GF-D8 (cell line): ENCODE measurements around the gene MYZAP.

Source experiments
- DNase-seq: peaks from one replicate; lab custom pipeline; 2025; lab: John Stamatoyannopoulos, UW

MYZAP gene

DNA sequence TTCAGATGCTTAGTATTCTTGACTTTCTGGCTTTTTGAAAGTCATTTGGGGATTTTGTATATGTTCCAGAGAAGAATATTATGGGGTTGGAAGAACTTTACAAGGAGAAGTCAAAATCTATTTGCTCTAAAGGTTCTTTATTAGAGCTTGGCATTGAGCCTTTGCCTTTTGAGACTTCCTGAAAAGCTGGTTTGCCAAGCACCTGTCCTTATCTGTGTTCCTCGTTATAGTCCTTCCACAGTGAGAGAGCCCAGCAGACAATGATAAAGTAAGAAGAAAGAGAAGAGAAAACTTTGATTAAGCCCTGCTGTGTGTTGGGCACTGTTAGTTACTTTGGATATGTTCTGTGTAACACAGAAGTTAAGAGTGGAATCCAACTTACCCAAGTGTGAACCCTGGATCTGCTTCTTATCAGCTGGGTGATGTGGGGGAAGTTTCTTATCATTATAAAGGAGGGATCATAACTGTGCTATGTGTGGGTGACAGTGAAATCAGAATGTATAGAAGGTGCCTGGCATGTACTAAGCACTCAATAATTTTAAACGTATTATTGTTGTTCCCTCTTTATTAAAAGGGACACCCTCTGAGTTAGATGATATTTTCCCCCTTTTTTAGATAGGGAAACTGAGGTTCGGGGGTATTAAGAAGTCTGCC, 70.5 kb downstream of the MYZAP start:
- no peak for DNase-seq

DNA sequence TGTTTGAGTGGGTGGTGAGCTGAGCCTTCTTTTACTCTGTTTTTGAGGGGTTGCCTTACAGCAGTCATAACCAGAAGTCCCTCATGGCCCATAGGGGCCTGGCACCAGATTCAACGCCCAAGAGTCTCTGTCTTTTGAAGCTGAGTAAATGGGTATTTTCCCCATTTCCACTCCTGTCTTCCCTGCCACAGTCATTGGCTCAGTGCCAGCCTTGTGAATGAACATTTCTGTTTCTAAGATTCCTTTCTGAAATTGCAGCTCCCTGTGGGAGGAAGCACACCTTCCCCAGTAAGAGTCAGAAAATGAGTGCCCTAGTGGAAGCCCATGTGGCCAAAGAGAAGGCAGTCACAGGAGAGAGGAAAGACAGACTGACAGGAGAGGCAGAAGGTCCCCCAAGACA, 71.1 kb downstream of the MYZAP start:
- DNase-seq = no peak

DNA sequence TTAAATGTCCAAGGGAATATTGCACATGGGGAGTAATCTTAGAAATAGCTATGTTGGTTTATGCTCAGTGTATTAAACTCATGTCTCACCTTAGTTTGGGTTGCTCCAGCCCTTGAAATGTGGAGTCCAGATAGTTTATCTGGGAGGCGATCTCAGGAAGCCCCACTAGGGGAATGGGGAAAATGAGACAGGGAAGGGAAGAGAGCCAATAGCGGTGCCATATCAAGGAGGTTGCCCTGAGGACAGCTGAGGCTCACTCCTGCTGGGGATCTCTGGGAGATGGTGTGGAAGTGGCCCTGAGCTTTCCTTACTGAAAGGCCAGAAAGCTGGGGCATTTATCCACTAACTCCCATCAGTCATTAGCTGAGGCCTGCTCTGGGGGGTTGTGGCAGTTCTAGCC, 71.6 kb downstream of the MYZAP start:
- DNase-seq = no peak

DNA sequence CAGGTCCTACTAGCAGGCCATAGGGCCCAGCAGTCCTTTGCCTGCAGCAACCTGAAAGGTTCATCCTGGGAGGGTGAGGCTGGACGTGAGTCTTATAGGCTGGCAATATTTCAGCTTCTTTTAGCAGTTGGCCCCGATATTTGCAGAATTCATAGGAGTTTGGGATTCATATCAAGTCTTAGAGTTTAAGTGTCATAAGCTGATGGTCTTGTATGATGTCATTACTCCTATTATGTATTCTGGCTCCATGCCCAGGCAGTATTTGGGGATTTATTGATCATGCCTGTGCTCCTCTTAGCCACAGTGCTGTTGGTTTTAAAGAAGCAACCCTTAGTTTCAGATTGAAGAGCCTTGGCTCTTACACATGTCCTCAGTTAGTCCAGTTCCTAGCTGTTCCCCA, 73.5 kb downstream of the MYZAP start:
- no peak for DNase-seq

DNA sequence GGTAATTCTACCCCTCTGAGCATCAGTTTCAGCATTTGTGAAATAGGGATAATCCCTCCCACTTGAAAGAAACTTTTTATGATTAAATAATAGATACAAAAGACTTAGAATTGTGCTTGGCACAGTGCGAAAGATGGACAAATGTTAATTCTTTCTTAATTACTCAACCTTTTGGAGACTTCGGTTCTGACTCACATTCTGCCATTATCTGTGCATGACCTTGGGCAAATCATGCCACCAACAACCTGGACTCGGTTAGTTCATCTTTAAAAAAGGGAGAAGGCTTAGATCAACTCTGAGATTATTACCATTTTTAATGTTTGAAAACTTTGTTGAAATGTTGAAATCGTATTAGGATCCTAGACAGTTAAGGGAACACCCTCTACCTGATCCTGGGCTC, 74.2 kb downstream of the MYZAP start:
- DNase-seq = no peak

DNA sequence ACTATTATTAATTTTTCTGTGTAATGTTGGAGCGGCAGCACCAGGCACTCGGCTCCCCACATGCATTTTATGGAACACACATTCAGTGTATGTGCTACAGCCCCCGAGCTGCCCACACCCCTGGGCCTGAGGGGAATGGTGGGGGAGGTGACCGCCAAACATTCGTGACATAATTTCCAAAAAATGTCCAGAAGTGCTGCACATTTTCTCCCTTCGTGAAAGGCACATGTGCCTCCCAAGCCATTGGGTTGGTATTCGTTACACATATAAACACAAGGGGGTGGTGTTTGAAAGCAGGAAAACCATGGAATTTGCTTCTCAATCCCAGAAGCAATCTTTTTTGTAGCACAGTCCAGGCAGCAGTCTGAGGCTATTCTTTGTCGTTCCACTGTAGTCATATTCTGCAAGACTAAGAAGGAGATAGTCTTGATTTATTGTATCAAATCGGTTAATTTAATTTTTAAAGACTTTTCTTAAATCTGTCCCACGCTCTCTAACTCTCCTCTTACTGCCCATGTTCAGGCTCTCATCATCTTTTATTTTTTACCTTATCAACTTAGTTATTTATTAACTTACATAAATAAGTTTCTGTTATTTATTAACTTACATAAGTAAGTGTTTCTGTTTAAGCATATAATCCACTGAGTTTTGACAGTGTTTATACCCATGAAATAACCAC, 75.6 kb downstream of the MYZAP start:
- DNase-seq = no peak

DNA sequence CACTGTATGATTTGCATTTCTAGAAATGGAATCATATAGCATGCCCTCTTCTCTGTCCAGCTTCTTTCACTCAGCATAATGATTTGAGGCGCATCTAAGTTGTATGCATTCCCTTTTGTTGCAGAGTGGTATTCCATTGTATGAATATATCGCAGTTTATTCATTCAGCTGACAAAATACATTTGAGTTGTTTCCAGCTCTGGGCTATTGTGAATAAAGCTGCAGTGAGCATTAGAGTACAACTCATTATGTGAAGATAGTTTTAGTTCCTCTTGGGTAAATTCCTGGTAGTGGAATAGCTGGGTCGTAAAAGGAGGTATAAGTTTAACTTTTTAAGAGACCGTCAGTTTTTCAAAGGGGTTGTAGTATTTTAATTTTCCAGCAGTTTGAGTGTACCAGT, 76.3 kb downstream of the MYZAP start:
- DNase-seq = no peak

DNA sequence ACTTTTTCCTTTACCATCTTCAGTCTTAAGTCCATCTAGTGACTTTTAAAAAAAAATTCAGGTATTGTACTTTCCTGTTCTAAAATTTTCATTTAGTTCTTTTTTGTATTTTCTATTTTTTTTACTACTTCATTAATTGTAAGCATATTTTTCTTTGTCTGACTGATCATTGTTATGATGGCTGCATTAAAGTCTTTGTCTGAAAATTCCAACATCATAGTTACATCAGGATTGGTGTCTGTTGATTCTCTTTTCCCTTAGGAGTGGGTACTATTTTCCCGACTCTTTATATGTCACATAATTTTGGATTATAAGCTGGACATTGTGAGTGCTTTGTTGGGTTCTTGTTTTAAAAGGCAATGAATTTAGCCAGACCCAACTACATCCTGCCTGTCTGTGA, 79.9 kb downstream of the MYZAP start:
- DNase-seq = no peak

DNA sequence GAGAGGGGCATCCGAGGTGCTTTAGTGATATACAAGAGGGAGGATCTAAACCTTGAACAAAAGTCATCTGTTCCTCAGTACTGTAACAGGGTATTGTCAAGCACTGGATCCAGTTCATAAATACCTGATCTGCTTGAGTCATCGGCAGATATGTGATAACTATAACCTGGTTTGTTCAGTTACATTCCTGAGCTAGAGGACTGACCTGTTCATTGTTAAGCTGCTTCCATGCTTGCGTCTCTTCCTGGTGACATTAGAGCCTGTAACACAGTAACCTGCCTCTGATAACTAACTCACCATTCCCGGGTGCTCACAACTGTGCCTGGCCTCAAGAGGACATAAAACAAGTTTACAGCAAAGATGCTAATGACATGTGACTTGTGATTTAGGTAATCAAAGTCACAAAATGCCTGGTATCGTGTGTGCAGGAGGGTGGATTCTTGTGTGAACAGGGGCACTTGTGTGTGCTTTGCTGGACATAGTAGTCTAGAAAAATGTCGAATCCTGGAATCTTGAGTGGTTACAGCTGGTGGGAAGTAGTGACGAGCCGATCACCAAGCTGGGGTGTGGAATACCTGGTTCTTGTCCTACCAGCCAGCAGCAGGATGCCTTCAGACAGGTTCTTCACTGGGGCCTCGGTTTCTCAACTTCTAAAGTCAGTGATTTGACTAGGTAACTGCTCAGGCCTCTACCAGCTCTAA, 83.9 kb downstream of the MYZAP start:
- DNase-seq = no peak

DNA sequence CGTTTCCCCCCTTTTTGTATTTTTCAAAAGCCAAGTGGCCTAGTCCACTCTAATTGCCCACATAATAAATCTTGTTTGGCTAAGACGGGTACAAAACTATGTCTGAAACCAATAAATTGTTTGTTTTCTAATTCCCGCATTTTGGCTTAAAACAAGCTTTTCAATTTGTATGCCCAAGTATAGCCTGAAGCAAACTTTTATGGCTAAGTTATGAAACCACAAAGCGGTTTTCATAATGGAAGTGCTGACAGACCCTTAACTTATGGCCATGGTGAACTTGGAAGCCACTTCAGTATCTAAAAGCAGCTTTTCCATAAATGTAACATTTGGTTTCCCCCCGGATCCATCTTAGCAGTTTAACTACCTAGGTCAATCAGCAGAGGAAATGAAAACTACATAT, 84.9 kb downstream of the MYZAP start:
- DNase-seq = no peak

DNA sequence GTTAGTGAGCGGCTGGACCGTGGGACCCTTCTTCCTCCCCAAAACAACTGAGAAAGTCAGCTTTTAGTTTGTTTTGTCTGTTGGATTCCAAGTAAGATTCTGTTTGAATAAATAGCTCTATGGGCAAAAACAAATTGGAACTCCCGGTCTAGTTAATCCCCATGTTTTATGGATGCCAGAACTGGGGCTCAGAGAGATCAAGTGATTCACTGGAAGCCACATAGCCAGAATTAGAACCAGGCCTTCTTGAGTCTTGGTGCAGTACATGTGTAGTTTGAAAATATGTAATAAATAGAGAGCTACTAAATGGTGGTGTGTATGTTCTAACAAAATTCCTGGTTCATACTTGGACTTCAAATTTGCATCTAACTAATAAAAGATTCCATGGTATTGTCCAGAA, 85.5 kb downstream of the MYZAP start:
- DNase-seq = no peak

DNA sequence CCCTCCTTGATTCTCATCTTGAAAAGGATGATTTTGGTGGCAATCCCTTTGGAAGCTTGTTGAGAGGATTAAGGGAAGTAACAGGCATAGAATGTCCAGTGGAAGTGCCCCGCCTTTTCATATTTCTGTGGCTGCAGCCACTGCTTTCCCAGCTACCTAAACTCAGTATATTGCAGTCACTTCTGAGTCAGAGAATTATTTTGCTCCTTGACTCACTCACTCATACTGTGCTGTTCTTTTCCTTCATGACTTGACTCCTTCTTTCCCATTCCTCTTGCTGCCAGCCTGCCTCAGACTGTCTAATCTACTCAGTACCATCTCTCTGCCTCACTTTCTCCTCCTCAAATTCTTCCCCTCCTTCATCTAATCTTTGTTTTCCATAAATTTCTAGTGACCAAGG, 88.3 kb downstream of the MYZAP start:
- no peak for DNase-seq

DNA sequence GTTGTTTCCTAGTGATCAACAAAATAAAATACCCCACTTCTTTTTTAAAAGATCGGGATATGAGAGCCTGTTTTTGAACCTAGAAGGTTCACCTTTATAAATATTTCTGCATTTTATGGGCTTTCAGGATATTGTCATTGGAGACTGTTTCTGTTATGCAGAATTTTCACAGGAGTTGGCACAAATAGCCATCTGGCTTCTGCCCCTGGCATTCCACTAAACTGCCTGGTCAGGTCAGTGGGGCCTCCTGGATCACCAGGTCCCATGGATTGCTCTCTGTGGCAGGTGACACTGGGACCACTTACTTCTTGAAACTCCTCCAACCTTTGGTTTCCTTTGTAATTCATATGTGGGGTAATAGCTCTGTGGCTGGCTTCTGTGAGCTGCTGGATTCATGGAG, 89.3 kb downstream of the MYZAP start:
- DNase-seq = no peak

DNA sequence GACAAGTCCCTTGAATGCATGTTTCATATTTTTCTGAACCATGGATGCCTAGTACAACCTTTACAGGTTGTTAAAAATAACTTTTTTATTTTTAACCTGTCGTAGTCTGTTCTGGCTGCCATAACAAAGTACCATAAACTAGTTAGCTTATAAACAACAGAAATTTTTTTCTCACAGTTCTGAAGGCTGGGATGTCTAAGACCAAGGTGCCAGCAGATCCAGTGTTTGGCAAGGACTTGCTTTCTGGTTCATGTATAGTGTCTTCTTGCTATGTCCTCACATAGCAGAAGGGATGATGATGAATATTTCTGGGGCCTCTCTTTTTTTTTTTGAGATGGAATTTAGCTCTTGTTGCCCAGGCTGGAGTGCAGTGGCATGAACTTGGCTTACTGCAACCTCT, 91.8 kb downstream of the MYZAP start:
- DNase-seq = no peak

DNA sequence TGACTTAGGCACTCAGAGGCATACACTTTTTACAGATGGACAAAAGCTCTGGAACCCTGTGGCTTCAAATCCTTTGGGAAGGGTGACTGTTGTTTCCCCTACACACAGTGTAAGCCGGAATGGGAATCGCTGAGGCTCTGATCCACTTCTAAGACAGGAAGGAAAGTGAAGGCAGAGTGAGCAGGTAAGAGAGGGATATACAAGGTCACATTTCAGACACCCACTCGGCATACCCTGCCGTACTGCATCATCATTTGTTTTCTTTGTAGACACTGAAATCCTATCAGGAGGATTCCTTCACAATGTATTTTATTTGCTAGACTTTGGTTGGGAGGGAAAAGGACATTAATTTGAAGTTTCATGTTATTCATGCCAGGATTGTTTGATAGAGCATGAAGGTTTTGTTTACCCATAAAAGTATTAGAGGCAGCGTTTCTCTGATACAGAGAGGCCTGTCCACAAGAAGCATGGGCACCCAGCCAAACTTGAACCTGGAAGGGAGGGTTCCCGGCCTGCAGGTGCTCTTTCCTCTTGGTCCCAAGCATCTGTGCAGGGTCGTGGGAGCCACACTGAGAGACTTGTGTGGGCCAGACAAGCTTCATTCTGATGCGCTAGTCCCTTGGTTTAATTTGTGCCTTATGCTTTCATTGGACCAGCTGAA, 92.9 kb downstream of the MYZAP start:
- DNase-seq = no peak

DNA sequence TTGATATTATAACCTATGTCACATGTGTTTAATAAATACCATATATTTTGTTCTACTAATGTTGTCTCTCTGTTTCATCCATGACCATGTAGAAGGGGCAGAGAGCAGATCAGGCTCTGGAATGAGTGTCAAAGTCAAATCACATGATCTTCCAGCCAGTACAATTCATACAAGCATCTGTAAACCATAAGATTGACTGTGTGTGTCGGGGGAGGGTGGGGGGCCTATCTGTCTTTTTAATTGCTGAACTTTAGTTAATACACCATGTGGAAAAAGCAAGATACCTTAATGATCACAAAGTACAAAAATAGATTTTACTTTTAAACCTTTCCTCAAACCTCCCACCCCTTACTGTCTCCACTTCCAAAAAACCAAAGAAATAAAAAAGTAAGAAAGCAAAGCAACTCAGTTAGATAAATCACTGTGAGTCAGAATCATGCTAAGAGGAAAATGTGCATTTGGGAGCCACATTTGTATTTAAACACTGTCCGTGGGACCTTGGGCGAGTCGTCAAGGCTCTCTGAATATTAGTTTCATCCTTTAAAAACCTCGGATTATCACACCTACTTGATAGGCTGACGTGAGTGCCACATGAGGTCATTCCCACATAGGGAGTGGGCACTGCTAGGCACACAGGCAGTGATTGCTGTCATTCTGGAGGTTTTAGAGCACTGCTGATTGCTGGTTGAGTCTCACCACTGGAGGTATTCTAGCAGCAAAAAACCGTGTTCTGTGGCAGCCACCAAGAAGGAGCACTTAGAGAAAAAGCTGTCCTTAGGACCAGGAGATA, 93.8 kb downstream of the MYZAP start:
- no peak for DNase-seq

DNA sequence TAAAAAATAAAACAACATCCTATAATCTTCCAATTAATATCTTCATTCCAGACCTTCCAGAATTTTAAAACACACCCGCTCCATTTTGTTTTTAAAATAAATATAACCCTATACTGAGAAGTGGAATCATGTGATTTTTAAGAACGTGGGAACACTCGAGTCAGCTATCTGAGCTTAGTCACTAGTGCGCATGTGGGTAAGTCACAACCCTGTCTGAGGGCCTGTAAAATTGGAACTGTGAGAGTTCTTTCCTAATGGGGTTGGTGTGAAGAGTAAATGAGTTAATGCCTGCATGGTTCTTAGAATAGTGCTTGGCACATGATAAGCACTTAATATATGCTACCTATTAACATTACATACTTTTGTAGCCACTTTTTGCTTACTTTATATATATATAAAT, 95.0 kb downstream of the MYZAP start:
- no peak for DNase-seq

DNA sequence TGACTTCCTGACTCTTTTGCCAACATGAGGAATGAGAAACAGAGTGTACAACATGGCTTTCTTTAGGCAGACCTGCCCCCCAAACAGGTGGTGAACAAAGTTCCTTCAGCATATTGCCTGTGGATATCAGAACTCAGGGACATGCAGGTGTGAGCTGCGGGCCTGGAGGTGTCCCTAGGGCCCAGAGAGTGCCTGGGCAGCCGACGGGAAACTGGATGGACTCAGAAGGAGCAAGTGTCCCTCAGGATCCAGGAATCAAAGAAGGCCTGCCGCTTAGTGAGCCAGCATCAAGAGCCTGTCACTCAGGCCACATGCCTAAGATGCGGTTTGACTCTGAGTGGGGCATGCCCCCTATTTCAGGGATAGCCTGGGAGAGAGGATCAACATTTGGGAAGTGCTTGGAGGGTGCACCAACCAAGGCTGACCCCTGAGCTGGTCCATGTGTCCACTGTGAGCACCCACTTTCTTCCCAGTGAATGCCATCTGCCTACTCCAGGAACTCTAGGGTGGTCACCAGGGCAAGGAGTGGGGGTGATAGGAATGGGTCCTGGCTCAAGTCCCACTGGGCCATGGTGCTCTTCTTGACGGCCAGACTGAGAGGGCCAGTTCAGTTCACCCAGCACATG, 98.8 kb downstream of the MYZAP start:
- no peak for DNase-seq

DNA sequence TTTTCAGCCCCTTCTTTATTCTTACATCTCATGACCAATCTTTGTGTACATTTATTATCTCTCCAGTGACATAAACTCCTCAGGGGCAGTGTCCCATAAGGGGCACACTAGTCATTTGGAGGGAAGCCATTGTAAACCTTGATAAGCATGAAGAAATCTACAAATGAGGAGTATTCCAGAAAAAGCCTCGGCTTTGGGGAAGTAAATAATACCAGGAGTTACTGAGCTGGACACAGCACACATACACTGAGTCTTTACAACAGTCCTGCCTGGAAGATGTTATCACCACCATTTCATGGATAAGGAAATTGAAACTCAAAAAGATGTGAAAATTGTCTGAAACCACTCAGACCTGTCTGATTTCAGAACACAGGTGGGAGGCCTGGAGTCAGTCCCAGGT, 99.4 kb downstream of the MYZAP start:
- no peak for DNase-seq

DNA sequence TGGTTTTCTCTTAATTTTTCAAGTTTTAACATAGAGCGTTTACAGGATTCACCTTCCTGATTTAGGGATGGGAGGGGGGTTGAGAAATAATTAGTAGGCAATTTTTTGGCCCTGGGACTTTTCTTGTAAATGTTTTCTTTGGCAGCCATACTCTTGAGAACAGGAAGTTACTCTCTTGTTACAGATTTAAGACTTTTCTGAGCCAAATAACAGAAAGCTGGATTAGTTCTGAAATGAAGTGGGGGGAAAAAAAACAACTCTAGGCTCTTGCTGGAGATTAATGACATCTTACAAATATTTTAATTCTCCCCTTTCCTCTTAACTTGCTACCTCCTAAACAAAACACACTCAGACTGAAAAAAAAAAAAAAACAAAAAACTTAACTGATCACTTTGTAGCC, 101.0 kb downstream of the MYZAP start:
- no peak for DNase-seq

DNA sequence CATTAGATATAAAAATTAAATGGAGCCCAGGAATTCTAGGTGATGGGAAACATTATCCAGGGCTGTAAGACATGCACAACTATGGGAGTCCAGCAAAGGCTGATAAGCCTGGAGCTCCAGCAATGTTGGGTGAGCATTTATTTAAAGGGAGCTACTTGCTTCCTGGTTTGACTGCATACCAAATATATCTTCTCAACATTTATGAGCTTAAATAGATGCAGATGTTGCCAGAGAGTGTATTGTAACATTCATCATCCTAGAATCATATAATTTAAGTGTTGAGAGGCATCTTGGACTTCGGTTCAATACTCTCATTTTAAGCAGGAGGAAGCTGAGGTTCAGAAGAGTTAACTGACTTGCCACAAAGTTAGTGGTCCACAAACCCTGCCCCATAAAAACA, 102.6 kb downstream of the MYZAP start:
- no peak for DNase-seq

DNA sequence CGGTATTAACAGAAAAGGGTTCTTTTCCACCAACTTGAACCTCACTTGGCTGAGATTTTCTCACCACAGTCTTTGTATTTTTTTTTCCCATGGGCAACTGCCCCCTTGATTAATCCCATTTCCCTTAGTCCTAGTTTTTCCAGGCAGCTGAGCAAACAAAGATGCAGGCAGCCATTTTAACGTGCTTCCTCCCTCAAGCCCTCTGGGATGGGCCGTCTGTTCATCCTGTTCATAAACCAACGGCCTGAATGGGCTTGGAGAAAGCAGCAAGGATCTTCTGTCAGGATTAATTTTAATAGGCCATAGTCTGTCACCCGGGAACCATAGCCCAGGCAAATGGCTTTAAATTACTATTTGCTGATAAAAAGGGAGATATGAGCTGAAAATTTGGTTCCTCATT, 104.4 kb downstream of the MYZAP start:
- no peak for DNase-seq
